ENCODE measurements around the gene ANKFY1.

Gene ANKFY1

GRCh38 chr17:4173781-4174180 lies 90.0 kb downstream of the ANKFY1 start:
- Histone ChIP-seq H3K4me3 (ENCODE audit: low read length) (no peak overlapping the region), H3K79me2 (ENCODE audit: low read length) (0 out of 2 replicates have a peak, but pooled peaks cover 7% of the 10 kb centered on the region), H3K9me3 (replicated peaks; ENCODE audit: insufficient read depth, low read length) (no peaks in the 10 kb centered on the region), H3F3A (ENCODE audit: insufficient read depth, low read length) (no peaks in the 10 kb centered on the region), H3K27me3 (replicated peaks; ENCODE audit: insufficient read depth, low read length) (no peaks in the 10 kb centered on the region), H3K9me2 (replicated peaks; ENCODE audit: insufficient read depth, low read length) (no peaks in the 10 kb centered on the region), H3K9ac (ENCODE audit: low read length) (no peak overlapping the region), H3K4me1 (ENCODE audit: low read length) (no peaks in the 10 kb centered on the region), H4K20me1 (ENCODE audit: insufficient read depth, low read length) (no peaks in the 10 kb centered on the region; the same call in none of the 2 replicates), H3K36me3 (replicated peaks; ENCODE audit: insufficient read depth, low read length) (peaks cover 22% of the 10 kb centered on the region), H3K4me2 (ENCODE audit: low read depth, low read length) (no peak overlapping the region), H2AFZ (ENCODE audit: low read length) (no peak overlapping the region), H3K27ac (ENCODE audit: low read length) (no peak overlapping the region)
- DNase-seq = no peak
- TF ChIP-seq EZH2phosphoT487 (IDR thresholded peaks at IDR 0.05; ENCODE audit: low read length) = no peak

DNA sequence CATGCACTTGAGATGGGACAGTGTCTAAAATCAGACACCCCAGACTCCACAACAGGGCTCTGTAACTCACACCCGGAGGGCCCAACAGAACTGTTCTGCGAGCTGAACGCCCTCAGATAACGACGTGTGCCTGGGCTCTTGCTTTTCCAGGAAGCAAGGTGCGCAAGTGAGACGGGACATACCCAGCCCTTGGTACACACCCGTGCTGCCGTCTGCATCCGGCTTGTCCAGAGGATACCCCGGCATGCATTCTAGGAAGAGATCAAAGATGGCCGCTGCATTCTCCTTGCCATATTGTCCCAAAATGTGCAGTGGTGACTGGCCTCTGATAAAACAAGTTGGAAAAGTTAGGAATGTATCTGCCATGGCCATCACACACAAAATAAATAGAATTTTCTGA lies 91.4 kb downstream of the ANKFY1 start:
- DNase-seq = no peak
- Histone ChIP-seq H2AFZ (ENCODE audit: low read length) (no peak overlapping the region), H4K20me1 (ENCODE audit: insufficient read depth, low read length) (no peaks in the 10 kb centered on the region; the same call in none of the 2 replicates), H3K4me1 (ENCODE audit: low read length) (no peaks in the 10 kb centered on the region), H3K9ac (ENCODE audit: low read length) (no peak overlapping the region), H3K9me3 (replicated peaks; ENCODE audit: insufficient read depth, low read length) (no peaks in the 10 kb centered on the region), H3F3A (ENCODE audit: insufficient read depth, low read length) (no peaks in the 10 kb centered on the region), H3K9me2 (replicated peaks; ENCODE audit: insufficient read depth, low read length) (no peaks in the 10 kb centered on the region), H3K27ac (ENCODE audit: low read length) (no peak overlapping the region), H3K4me2 (ENCODE audit: low read depth, low read length) (no peak overlapping the region), H3K4me3 (ENCODE audit: low read length) (no peak overlapping the region), H3K79me2 (ENCODE audit: low read length) (no peaks in the 10 kb centered on the region), H3K27me3 (replicated peaks; ENCODE audit: insufficient read depth, low read length) (no peaks in the 10 kb centered on the region), H3K36me3 (replicated peaks; ENCODE audit: insufficient read depth, low read length) (peaks cover 14% of the 10 kb centered on the region)
- TF ChIP-seq EZH2phosphoT487 (IDR thresholded peaks at IDR 0.05; ENCODE audit: low read length) (no peak), EZH2 (optimal IDR thresholded peaks at IDR 0.05; ENCODE audit: low read depth, low read length) (no peak)
- TF ChIP-seq, protein P1, sequence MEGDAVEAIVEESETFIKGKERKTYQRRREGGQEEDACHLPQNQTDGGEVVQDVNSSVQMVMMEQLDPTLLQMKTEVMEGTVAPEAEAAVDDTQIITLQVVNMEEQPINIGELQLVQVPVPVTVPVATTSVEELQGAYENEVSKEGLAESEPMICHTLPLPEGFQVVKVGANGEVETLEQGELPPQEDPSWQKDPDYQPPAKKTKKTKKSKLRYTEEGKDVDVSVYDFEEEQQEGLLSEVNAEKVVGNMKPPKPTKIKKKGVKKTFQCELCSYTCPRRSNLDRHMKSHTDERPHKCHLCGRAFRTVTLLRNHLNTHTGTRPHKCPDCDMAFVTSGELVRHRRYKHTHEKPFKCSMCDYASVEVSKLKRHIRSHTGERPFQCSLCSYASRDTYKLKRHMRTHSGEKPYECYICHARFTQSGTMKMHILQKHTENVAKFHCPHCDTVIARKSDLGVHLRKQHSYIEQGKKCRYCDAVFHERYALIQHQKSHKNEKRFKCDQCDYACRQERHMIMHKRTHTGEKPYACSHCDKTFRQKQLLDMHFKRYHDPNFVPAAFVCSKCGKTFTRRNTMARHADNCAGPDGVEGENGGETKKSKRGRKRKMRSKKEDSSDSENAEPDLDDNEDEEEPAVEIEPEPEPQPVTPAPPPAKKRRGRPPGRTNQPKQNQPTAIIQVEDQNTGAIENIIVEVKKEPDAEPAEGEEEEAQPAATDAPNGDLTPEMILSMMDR (IDR thresholded peaks at IDR 0.05; ENCODE audit: low read length) = no peak

- Histone ChIP-seq H3K9me2 (replicated peaks; ENCODE audit: insufficient read depth, low read length) (no peaks in the 10 kb centered on the region), H3K9me3 (replicated peaks; ENCODE audit: insufficient read depth, low read length) (no peaks in the 10 kb centered on the region), H3K79me2 (ENCODE audit: low read length) (no peaks in the 10 kb centered on the region), H3K4me2 (ENCODE audit: low read depth, low read length) (no peak overlapping the region), H3K27ac (ENCODE audit: low read length) (no peak overlapping the region), H3F3A (ENCODE audit: insufficient read depth, low read length) (no peaks in the 10 kb centered on the region), H3K27me3 (replicated peaks; ENCODE audit: insufficient read depth, low read length) (no peaks in the 10 kb centered on the region), H3K36me3 (replicated peaks; ENCODE audit: insufficient read depth, low read length) (peaks cover 7% of the 10 kb centered on the region; the same call in 1 of the 2 replicates), H3K4me3 (ENCODE audit: low read length) (no peak overlapping the region), H4K20me1 (ENCODE audit: insufficient read depth, low read length) (no peaks in the 10 kb centered on the region; the same call in 1 of the 2 replicates), H3K9ac (ENCODE audit: low read length) (no peak overlapping the region), H3K4me1 (ENCODE audit: low read length) (no peaks in the 10 kb centered on the region), H2AFZ (ENCODE audit: low read length) (no peak overlapping the region)
- DNase-seq = no peak
- TF ChIP-seq, protein P1 (IDR thresholded peaks at IDR 0.05; ENCODE audit: low read length) = no peak
These were observed 93.0 kb downstream of the ANKFY1 start for GRCh38 chr17:4170639-4171280.

- Histone ChIP-seq H3K9me2 (replicated peaks; ENCODE audit: insufficient read depth, low read length) (no peaks in the 10 kb centered on the region), H3K27me3 (replicated peaks; ENCODE audit: insufficient read depth, low read length) (no peaks in the 10 kb centered on the region), H2AFZ (ENCODE audit: low read length) (no peak overlapping the region), H3K27ac (ENCODE audit: low read length) (no peak overlapping the region), H3K9me3 (replicated peaks; ENCODE audit: insufficient read depth, low read length) (no peaks in the 10 kb centered on the region), H3K4me1 (ENCODE audit: low read length) (no peaks in the 10 kb centered on the region), H3K9ac (ENCODE audit: low read length) (no peak overlapping the region), H3K4me3 (ENCODE audit: low read length) (no peak overlapping the region), H4K20me1 (ENCODE audit: insufficient read depth, low read length) (no peaks in the 10 kb centered on the region; the same call in 1 of the 2 replicates), H3K4me2 (ENCODE audit: low read depth, low read length) (no peak overlapping the region), H3F3A (ENCODE audit: insufficient read depth, low read length) (no peaks in the 10 kb centered on the region), H3K36me3 (replicated peaks; ENCODE audit: insufficient read depth, low read length) (peaks cover 7% of the 10 kb centered on the region; the same call in 1 of the 2 replicates), H3K79me2 (ENCODE audit: low read length) (no peaks in the 10 kb centered on the region)
- TF ChIP-seq EZH2 (optimal IDR thresholded peaks at IDR 0.05; ENCODE audit: low read depth, low read length) (no peak), EZH2phosphoT487 (IDR thresholded peaks at IDR 0.05; ENCODE audit: low read length) (no peak)
- TF ChIP-seq, protein P1 (IDR thresholded peaks at IDR 0.05; ENCODE audit: low read length) = no peak
- no peak for DNase-seq
These were observed 96.0 kb downstream of the ANKFY1 start for GRCh38 chr17:4167786-4168185.
